WTC11 (cell line): Measurements from ENCODE around the gene TLE2. TPM values are rescaled to one million over a fixed set of nuclear protein-coding genes. Genes with fewer than 3 reads are reported as not detected.
A peak's percentile ranks its signal among the peaks of the same experiment; 100 is the strongest.

Experiments
- ATAC-seq: fragments of 200-7000 bp; cut with Tn5 transposase; 2 replicates; pipeline ENCODE4 v1.10.0; 2021; ENCODE audit warnings: mild to moderate bottlenecking, moderate library complexity
- CTCF ChIA-PET: fragments of 300-600 bp; sonication (Branson Sonifier 250); formaldehyde crosslinking; loops from one replicate; lab custom pipeline; 2021; ENCODE audit warnings: antibody characterized with exemption; lab: Charles Lee
- POLR2A ChIA-PET: fragments of 350-600 bp; sonication (Branson Sonifier 250); formaldehyde crosslinking; loops from one replicate; lab custom pipeline; 2021; ENCODE audit warnings: antibody characterized with exemption; lab: Charles Lee
- DNase-seq: peaks from one replicate; pipeline ENCODE4 v3.0.0; 2021; ENCODE audit warnings: low spot score
- H3K27ac Mint-ChIP-seq: 2 replicates; pipeline ENCODE4 v1.8.0; 2021; ENCODE audit warnings: mixed read lengths
- H3K27me3 Mint-ChIP-seq: 2 replicates; pipeline ENCODE4 v1.8.0; 2021; ENCODE audit warnings: low read depth, mild to moderate bottlenecking, moderate library complexity, mixed read lengths
- H3K36me3 Mint-ChIP-seq: 2 replicates; pipeline ENCODE4 v1.8.0; 2021; ENCODE audit warnings: mixed read lengths
- H3K4me1 Mint-ChIP-seq: 2 replicates; pipeline ENCODE4 v1.8.0; 2022; ENCODE audit warnings: mixed read lengths
- H3K4me3 Mint-ChIP-seq: 2 replicates; pipeline ENCODE4 v1.8.0; 2021; ENCODE audit warnings: mild to moderate bottlenecking, moderate library complexity, mixed read lengths
- H3K9me3 Mint-ChIP-seq: 2 replicates; pipeline ENCODE4 v1.8.0; 2021; ENCODE audit warnings: mixed read lengths
- CBFB ChIP-seq: sonication (generic); formaldehyde crosslinking; IDR thresholded peaks from 2 replicates; pipeline ENCODE4 v1.8.1; 2022; ENCODE audit warnings: mild to moderate bottlenecking, low read depth, missing genetic modification reagents
- ELF4 ChIP-seq: sonication (generic); formaldehyde crosslinking; IDR thresholded peaks from 2 replicates; pipeline ENCODE4 v1.8.1; 2022; ENCODE audit warnings: low read depth, mild to moderate bottlenecking, moderate library complexity, missing genetic modification reagents
- ETV6 ChIP-seq: sonication (generic); formaldehyde crosslinking; IDR thresholded peaks from 2 replicates; pipeline ENCODE4 v1.8.1; 2022; ENCODE audit warnings: mild to moderate bottlenecking, missing genetic modification reagents
- GABPB1 ChIP-seq: sonication (generic); formaldehyde crosslinking; IDR thresholded peaks from 2 replicates; pipeline ENCODE4 v1.8.1; 2023; ENCODE audit warnings: mild to moderate bottlenecking, missing genetic modification reagents
- MXD4 ChIP-seq: fragments of 250-450 bp; sonication (Bioruptor Pico); IDR thresholded peaks from 2 replicates; pipeline ENCODE4 v1.8.0; 2021; ENCODE audit warnings: mild to moderate bottlenecking, moderate library complexity, borderline replicate concordance
- MYBL2 ChIP-seq: sonication (generic); formaldehyde crosslinking; IDR thresholded peaks from 2 replicates; pipeline ENCODE4 v1.8.1; 2023; ENCODE audit warnings: mild to moderate bottlenecking, moderate library complexity, missing genetic modification reagents
- RELA ChIP-seq: sonication (generic); formaldehyde crosslinking; IDR thresholded peaks from 2 replicates; pipeline ENCODE4 v1.8.1; 2022; ENCODE audit warnings: missing genetic modification reagents, mild to moderate bottlenecking, borderline replicate concordance
- SOX15 ChIP-seq: fragments of 250-450 bp; sonication (Bioruptor Pico); IDR thresholded peaks from 2 replicates; pipeline ENCODE4 v1.9.0; 2021; ENCODE audit warnings: mild to moderate bottlenecking
- ZNF396 ChIP-seq: fragments of 250-450 bp; sonication (Bioruptor Pico); IDR thresholded peaks from 2 replicates; pipeline ENCODE4 v1.8.0; 2021; ENCODE audit warnings: mild to moderate bottlenecking, moderate library complexity, borderline replicate concordance
- total RNA-seq: library from RNA; stranded (reverse); gene quantifications from 3 replicates; pipeline ENCODE4 v1.2.3, GENCODE V29; 2021
- TF ChIP-seq, protein P1 (sequence below): fragments of 250-450 bp; sonication (Bioruptor Pico); IDR thresholded peaks from 2 replicates; pipeline ENCODE4 v1.8.0; 2021; ENCODE audit warnings: mild to moderate bottlenecking
- TF ChIP-seq, protein P2 (sequence below): sonication (generic); formaldehyde crosslinking; IDR thresholded peaks from 2 replicates; pipeline ENCODE4 v1.8.0; 2022; ENCODE audit warnings: missing genetic modification reagents
- TF ChIP-seq, protein P3 (sequence below): fragments of 250-450 bp; sonication (Bioruptor Pico); IDR thresholded peaks from 2 replicates; pipeline ENCODE4 v1.9.0; 2021; ENCODE audit warnings: moderate library complexity, mild to moderate bottlenecking, inconsistent platforms, borderline replicate concordance
- TF ChIP-seq, protein P4 (sequence below): fragments of 250-450 bp; sonication (Bioruptor Pico); IDR thresholded peaks from 2 replicates; pipeline ENCODE4 v1.9.0; 2021; ENCODE audit warnings: mild to moderate bottlenecking, borderline replicate concordance

The TLE2 gene
- total RNA-seq, 1 experiment from 2014 or later: 20.0 TPM

DNA sequence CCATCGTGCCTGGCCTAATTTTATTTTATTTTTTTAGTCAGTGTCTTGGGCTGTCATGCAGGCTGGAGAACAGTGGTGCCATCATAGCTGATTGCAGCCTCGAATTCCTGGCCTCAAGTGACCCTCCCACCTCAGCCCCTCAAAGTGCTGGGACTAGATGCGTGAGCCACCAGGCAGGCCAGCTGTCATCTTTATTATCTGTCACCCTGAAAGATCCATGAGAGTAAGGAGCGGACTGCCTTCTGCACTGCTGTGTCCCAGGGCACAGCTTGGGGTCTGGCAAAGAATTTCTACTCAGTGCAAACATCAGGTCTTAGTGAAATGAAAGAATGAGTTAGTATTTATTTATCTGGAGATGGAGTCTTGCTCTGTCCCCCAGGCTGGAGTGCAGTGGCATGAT, 42.7 kb upstream of the TLE2 start (continued):
- TF ChIP-seq, protein P1, sequence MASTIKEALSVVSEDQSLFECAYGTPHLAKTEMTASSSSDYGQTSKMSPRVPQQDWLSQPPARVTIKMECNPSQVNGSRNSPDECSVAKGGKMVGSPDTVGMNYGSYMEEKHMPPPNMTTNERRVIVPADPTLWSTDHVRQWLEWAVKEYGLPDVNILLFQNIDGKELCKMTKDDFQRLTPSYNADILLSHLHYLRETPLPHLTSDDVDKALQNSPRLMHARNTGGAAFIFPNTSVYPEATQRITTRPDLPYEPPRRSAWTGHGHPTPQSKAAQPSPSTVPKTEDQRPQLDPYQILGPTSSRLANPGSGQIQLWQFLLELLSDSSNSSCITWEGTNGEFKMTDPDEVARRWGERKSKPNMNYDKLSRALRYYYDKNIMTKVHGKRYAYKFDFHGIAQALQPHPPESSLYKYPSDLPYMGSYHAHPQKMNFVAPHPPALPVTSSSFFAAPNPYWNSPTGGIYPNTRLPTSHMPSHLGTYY (CRISPR knock-in tag): no peak

DNA sequence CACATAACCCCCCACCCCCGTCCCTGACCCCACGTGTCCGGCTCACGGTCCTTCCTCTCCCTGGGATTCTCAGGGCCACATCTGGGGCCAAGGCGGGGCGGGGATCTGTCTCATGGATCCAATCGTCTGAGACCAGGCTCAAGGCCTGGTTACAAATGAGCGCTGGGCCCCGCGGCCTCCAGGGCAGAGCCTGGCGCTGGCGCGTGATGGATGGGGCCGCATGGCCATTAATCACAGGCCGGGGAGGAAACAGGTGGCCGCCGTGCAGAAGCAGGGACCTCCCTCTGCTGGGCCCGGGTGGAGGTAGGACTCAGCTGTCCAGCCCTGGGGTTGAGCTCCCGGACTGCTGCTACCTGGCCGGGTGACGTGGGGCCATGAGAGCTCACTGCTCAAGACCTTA, 39.0 kb upstream of the TLE2 start:
- Mint-ChIP-seq H3K9me3 (peaks cover 4% of the 10 kb centered on the region; the same call in 1 of the 2 replicates), H3K27ac (no peak overlapping the region), H3K27me3 (no peaks in the 10 kb centered on the region), H3K4me3 (no peak overlapping the region)
- no peak; the same call in 1 of the 2 replicates for ATAC-seq
- CTCF ChIA-PET: interaction anchor here (0.8 to 2.1 kb wide), 2 partner anchors 36 to 237 kb away, joined by 3 to 9 read pairs; no protein-coding TSS in a partner anchor
- DNase-seq: no peak
- TF ChIP-seq, protein P2, sequence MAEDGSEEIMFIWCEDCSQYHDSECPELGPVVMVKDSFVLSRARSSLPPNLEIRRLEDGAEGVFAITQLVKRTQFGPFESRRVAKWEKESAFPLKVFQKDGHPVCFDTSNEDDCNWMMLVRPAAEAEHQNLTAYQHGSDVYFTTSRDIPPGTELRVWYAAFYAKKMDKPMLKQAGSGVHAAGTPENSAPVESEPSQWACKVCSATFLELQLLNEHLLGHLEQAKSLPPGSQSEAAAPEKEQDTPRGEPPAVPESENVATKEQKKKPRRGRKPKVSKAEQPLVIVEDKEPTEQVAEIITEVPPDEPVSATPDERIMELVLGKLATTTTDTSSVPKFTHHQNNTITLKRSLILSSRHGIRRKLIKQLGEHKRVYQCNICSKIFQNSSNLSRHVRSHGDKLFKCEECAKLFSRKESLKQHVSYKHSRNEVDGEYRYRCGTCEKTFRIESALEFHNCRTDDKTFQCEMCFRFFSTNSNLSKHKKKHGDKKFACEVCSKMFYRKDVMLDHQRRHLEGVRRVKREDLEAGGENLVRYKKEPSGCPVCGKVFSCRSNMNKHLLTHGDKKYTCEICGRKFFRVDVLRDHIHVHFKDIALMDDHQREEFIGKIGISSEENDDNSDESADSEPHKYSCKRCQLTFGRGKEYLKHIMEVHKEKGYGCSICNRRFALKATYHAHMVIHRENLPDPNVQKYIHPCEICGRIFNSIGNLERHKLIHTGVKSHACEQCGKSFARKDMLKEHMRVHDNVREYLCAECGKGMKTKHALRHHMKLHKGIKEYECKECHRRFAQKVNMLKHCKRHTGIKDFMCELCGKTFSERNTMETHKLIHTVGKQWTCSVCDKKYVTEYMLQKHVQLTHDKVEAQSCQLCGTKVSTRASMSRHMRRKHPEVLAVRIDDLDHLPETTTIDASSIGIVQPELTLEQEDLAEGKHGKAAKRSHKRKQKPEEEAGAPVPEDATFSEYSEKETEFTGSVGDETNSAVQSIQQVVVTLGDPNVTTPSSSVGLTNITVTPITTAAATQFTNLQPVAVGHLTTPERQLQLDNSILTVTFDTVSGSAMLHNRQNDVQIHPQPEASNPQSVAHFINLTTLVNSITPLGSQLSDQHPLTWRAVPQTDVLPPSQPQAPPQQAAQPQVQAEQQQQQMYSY (CRISPR knock-in tag): no peak
- no peak for TF ChIP-seq ETV6
- no peak for TF ChIP-seq SOX15 (CRISPR knock-in tag)
- TF ChIP-seq, protein P3, sequence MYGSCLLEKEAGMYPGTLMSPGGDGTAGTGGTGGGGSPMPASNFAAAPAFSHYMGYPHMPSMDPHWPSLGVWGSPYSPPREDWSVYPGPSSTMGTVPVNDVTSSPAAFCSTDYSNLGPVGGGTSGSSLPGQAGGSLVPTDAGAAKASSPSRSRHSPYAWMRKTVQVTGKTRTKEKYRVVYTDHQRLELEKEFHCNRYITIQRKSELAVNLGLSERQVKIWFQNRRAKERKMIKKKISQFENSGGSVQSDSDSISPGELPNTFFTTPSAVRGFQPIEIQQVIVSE (CRISPR knock-in tag): no peak
- no peak for TF ChIP-seq ZNF396 (CRISPR knock-in tag)
- no peak for TF ChIP-seq CBFB (CRISPR knock-in tag)
- no peak for TF ChIP-seq MYBL2 (CRISPR knock-in tag)
- no peak for TF ChIP-seq MXD4 (CRISPR knock-in tag)
- no peak for TF ChIP-seq ELF4
- TF ChIP-seq, all 79 proteins: peak for 0
- no peaks in the 10 kb centered on the region for H3K36me3 Mint-ChIP-seq
- peaks cover 7% of the 10 kb centered on the region; the same call in 1 of the 2 replicates for H3K4me1 Mint-ChIP-seq
- POLR2A ChIA-PET: interaction anchor here (1.0 kb wide), 1 partner anchor 11 kb away, joined by 3 read pairs; no protein-coding TSS in a partner anchor

DNA sequence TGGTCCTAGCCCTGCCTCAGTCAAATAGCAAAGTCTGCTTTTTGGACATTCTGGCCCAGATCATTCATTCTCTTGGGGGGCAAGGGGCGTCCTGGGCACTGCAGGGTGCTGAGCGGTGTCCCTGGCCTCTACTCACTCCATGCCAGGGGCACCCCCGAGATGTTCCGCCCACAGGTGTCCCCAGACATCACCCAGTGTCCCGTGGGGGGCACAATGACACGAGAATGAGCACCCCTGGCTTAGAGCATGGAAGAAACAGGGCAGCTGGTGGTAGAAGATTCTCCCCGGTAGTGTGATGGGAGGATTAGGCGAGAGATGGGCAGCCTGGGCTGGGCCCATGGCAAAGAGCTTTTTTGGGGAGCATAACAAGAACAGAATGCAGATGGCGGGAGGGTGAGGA, 38.5 kb upstream of the TLE2 start:
- Mint-ChIP-seq H3K27me3 (no peaks in the 10 kb centered on the region), H3K4me1 (peaks cover 7% of the 10 kb centered on the region; the same call in 1 of the 2 replicates), H3K36me3 (no peaks in the 10 kb centered on the region), H3K4me3 (no peak overlapping the region), H3K9me3 (no peaks in the 10 kb centered on the region), H3K27ac (no peak overlapping the region)
- DNase-seq: no peak
- POLR2A ChIA-PET: interaction anchor here (0.6 to 1.0 kb wide), 2 partner anchors 10 to 32 kb away, joined by 3 to 7 read pairs; no protein-coding TSS in a partner anchor
- ATAC-seq: no peak
- CTCF ChIA-PET: interaction anchor here (2.1 kb wide), 1 partner anchor 37 kb away, joined by 9 read pairs; no protein-coding TSS in a partner anchor
- no peak for TF ChIP-seq RELA (CRISPR knock-in tag)

DNA sequence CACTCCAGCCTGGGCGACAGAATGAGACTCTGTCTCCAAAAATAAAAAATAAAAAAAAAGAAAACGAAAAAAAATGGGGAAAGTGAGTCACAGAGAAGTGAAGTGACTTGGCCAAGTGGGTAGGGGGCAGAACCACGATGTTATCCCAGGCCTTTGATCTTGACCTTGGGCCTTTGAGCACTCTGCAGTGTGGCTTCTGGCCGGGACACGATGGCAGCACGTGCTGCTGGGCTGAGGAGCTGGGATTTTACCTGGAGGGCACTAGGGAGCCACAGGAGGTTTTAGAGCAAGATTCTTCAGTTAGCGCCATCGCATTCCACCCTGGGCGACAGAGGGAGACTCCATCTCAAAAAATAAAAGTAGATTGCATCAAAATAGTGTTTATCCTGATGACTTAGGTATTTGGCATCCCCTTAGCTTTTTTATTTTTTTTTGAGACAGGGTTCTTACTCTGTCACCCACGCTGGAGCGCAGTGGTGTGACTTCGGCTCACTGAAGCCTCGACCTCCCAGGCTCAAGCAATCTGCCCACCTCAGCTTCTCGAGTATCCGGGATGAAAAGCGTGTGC, 37.5 kb upstream of the TLE2 start:
- Mint-ChIP-seq H3K36me3 (no peaks in the 10 kb centered on the region), H3K27me3 (no peaks in the 10 kb centered on the region), H3K4me1 (peaks cover 7% of the 10 kb centered on the region; the same call in 1 of the 2 replicates), H3K27ac (no peak overlapping the region), H3K9me3 (no peaks in the 10 kb centered on the region), H3K4me3 (no peak overlapping the region)
- POLR2A ChIA-PET: no interaction called here
- TF ChIP-seq GABPB1 (CRISPR knock-in tag): peak; percentile 16; the same call in 1 of the 2 replicates
- TF ChIP-seq, protein P4, sequence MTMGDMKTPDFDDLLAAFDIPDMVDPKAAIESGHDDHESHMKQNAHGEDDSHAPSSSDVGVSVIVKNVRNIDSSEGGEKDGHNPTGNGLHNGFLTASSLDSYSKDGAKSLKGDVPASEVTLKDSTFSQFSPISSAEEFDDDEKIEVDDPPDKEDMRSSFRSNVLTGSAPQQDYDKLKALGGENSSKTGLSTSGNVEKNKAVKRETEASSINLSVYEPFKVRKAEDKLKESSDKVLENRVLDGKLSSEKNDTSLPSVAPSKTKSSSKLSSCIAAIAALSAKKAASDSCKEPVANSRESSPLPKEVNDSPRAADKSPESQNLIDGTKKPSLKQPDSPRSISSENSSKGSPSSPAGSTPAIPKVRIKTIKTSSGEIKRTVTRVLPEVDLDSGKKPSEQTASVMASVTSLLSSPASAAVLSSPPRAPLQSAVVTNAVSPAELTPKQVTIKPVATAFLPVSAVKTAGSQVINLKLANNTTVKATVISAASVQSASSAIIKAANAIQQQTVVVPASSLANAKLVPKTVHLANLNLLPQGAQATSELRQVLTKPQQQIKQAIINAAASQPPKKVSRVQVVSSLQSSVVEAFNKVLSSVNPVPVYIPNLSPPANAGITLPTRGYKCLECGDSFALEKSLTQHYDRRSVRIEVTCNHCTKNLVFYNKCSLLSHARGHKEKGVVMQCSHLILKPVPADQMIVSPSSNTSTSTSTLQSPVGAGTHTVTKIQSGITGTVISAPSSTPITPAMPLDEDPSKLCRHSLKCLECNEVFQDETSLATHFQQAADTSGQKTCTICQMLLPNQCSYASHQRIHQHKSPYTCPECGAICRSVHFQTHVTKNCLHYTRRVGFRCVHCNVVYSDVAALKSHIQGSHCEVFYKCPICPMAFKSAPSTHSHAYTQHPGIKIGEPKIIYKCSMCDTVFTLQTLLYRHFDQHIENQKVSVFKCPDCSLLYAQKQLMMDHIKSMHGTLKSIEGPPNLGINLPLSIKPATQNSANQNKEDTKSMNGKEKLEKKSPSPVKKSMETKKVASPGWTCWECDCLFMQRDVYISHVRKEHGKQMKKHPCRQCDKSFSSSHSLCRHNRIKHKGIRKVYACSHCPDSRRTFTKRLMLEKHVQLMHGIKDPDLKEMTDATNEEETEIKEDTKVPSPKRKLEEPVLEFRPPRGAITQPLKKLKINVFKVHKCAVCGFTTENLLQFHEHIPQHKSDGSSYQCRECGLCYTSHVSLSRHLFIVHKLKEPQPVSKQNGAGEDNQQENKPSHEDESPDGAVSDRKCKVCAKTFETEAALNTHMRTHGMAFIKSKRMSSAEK (CRISPR knock-in tag): no peak
- ATAC-seq (no peak), DNase-seq (no peak)
- CTCF ChIA-PET: interaction anchor here (0.7 kb wide), 1 partner anchor 96 kb away, joined by 3 read pairs; no protein-coding TSS in a partner anchor
